Subcutaneous adipose tissue (tissue), 4 donors: ENCODE measurements around the gene CHD2. TPM values are rescaled to one million over a fixed set of nuclear protein-coding genes. Genes with fewer than 3 reads are reported as not detected.

Experiments used
- total RNA-seq, 4 donors: library from RNA; depleted of rRNA; stranded (reverse); fragments of >200 nt; gene quantifications; one replicate each; pipeline ENCODE4 v1.1.0, GENCODE V29; 2016
- TF ChIP-seq, protein P1 (sequence below): fragments of 450-650 bp; IDR thresholded peaks from one replicate; pipeline ENCODE4 v1.5.1; 2016; ENCODE audit warnings: low read depth, mild to moderate bottlenecking, control low read depth, antibody characterized with exemption, moderate library complexity

The CHD2 gene
- total RNA-seq, 4 donors from 2014 or later: 115 to 142 (median 128) TPM

DNA sequence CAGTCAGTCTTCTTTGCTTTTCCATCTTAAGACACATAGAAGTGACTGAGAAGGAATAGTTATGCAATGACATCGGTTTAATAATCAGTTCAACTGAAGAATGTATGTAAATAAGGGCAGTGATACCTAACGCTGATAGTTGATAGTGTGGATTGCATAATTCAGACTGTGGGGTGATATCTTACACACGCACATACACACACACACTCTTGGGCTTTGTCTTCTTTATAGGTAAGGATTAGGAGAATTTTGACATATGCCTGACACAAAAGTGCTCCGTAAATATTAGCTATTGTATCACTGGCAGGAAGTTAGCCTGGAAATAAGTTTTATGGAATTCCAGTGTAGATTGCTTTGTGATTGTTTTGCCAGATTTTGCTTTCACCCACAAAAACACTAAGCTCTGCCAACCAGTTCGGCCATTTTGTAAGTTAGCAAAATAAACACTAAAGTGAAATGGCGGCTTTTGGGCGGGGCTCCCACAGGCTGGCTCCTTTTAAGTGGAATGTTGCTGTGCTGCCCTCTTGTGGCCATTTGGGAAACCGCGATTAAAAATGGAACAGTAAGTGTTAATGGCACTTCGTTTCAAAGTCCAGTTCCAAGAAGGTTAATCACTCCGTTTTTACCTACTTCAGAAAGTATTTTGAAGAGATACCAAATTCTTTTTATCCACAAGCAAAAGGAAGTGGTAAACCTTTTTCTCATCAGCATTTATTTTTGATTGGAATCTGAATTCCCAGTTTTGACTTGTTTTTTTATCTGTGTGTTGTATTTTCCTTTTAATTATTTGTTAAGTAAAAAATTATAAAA is 17.7 kb downstream of the CHD2 start:
- TF ChIP-seq, protein P1, sequence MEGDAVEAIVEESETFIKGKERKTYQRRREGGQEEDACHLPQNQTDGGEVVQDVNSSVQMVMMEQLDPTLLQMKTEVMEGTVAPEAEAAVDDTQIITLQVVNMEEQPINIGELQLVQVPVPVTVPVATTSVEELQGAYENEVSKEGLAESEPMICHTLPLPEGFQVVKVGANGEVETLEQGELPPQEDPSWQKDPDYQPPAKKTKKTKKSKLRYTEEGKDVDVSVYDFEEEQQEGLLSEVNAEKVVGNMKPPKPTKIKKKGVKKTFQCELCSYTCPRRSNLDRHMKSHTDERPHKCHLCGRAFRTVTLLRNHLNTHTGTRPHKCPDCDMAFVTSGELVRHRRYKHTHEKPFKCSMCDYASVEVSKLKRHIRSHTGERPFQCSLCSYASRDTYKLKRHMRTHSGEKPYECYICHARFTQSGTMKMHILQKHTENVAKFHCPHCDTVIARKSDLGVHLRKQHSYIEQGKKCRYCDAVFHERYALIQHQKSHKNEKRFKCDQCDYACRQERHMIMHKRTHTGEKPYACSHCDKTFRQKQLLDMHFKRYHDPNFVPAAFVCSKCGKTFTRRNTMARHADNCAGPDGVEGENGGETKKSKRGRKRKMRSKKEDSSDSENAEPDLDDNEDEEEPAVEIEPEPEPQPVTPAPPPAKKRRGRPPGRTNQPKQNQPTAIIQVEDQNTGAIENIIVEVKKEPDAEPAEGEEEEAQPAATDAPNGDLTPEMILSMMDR: no peak

DNA sequence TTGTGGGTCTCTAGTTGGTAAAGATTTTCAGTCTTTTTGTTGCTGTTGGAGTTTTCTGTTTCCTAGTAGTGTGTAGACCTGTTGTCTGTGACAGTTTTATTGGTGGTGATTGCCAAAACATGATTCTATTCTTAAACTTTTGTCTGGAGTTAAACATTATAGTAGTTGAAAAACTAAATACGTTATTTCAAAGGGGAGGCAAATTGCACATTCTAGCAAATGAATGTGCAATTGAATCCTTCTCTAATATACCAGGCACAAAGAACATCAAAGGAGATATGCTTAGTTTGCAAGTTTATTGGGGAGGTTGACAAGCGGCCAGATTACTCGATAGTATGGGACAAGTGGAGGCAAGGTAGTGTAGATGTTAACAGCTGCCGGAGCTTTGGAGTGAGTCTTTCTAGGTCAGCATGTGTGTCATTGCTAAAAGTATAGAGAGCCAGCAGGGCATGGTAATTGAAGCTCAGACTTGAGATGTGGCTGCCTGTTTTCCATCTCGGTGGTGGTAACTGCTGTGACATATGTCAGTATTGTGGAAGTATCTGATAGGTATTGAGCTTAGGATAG is 20.6 kb downstream of the CHD2 start:
- TF ChIP-seq, protein P1: no peak

DNA sequence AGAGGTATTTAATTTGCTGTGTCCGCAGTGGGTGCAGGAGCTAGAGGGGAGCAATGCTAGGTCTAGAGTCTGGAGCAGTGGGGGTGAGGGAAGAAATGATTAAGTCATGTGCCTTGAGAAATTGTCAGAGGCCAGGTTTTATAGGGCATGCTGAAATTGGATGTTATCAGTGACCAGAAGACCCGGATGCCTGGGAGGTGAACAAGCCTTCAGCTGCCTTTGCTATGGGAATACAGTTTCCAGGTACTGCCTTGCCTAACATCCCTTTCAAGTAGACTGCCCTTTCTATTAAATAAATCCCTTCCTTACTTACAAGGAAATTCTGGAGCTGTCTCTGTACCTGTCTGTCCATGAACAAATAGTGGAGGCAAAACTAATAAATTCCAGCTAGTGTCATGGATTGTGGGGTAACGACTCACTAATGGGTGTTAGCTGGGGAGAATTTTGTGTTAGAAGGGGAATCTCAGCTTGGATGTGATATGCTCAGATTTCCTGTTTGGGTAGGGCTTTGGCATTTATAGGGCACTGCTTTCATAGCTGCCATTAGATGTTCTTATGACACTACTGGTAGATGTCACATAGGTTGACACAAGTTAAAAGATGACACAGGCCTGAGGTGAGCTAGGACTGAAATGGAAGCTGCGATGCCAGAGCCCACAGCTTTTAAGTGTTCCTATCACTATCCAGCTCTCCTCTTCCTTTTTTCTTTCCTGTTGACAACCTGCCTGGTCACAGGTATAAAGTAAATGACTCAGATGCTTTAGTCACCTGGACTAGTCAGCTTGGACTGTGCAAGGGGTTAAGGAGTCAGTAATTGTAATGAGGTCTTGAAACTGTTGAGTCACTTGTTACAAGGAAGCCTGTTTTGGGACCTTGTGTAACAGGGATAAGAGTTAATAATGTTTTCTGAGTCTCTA is 21.3 kb downstream of the CHD2 start:
- TF ChIP-seq, protein P1: no peak

DNA sequence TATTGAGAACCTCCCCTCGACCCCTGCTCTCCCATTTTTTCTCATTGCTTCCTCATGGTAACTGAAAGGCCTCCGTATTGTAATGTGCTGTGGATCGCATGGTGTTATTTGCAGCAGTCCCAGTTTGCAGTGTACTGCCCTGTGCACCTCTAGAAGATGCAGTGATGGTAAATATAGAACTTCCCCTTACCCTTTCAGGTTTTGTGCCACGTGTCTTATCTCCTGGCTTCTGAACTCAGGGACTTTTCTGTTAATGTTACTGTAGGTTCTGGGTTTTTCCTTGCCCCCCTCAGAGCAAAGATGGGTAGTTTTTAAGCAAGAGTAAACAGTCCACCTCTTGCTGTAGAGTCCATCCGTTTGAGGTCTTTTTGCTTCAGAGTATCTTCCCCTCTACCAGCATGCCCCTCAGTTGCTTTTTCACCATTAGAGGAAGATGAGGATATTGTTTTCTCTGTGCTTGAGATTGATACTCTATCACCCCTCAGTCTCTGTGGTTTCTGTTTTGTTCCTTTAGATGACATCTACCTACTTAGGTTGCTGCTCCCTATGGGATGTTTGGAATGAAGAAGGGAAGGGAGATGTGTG is 22.4 kb downstream of the CHD2 start:
- TF ChIP-seq, protein P1: no peak

- TF ChIP-seq, protein P1: no peak
These were observed 24.1 kb downstream of the CHD2 start for GRCh38 chr15:92924216-92924615.

- TF ChIP-seq, protein P1: no peak
These were observed 25.3 kb downstream of the CHD2 start for GRCh38 chr15:92925454-92925853.
